Psoas muscle (tissue), 8 donors: ENCODE measurements around the gene UGT1A5. TPM values are rescaled to one million over a fixed set of nuclear protein-coding genes. Genes with fewer than 3 reads are reported as not detected.

Experiments used
- ATAC-seq, 4 donors: fragments of 200-7000 bp; cut with Tn5 transposase; one replicate each; pipeline ENCODE4 v1.9.1; 2020; ENCODE audit warnings: moderate library complexity in 3 of 4, mild to moderate bottlenecking in 2 of 4
- DNase-seq, 2 donors: peaks; one replicate each; pipeline ENCODE4 v3.0.0-alpha.2; 2020
- H3K27ac ChIP-seq: fragments of 200-600 bp; one replicate; pipeline ENCODE4 v1.8.0; 2022
- H3K27me3 ChIP-seq, 3 donors: fragments of 200-600 bp in 1 of 3; one replicate each; pipeline versions ENCODE4 v1.6.1 to v1.8.0; 2013 to 2022; ENCODE audit warnings: low read length in 2 of 3, mild to moderate bottlenecking in 2 of 3, moderate library complexity in 1 of 3; ENCODE audit not compliant: insufficient read depth in 3 of 3
- H3K36me3 ChIP-seq, 2 donors: fragments of 200-600 bp in 1 of 2; one replicate each; pipeline versions ENCODE4 v1.6.1 to v1.8.0; 2013 to 2022; ENCODE audit warnings: low read depth in 1 of 2, mild to moderate bottlenecking in 1 of 2, moderate library complexity in 1 of 2; ENCODE audit not compliant: insufficient read depth in 1 of 2
- H3K4me1 ChIP-seq: fragments of 200-600 bp; one replicate; pipeline ENCODE4 v1.8.0; 2022
- H3K4me3 ChIP-seq: fragments of 200-600 bp; one replicate; pipeline ENCODE4 v1.8.0; 2022; ENCODE audit warnings: mild to moderate bottlenecking
- H3K9me3 ChIP-seq: fragments of 200-600 bp; one replicate; pipeline ENCODE4 v1.8.0; 2022
- CTCF ChIP-seq: fragments of 200-600 bp; IDR thresholded peaks from one replicate; pipeline ENCODE4 v1.8.0; 2022; ENCODE audit warnings: antibody characterized with exemption
- WGBS, 3 donors: extraction: QIAGEN DNeasy Blood & Tissue Kit; methylation state at CpG; one replicate each; pipeline versions ENCODE4 v1.1.6 to v1.1.7; 2013; 5-methylcytosine and 5-hydroxymethylcytosine counted together
- intact Hi-C, 2 donors: fragments of 100-400 bp; cut with DNase I; formaldehyde crosslinking; loops; one replicate each; pipeline versions ENCODE4 v1.11.0 to v1.14.2; 2022
- polyA plus RNA-seq, 3 donors: library from polyadenylated mRNA; stranded (reverse); fragments of 200-250 nt; gene quantifications; one replicate each; pipeline ENCODE4 v1.2.3, GENCODE V29; 2013
- total RNA-seq, 4 donors: library from RNA; stranded (reverse); fragmentation: NEBNext Ultra II Directional in 2 of 4; extraction: Animal tissue kit (Norgen Biotek cat#: 25700) in 2 of 4; gene quantifications; one replicate each; pipeline versions ENCODE4 v1.2.1 to v1.2.4, GENCODE V29; 2021 to 2023
- donor health status: healthy with polysubstance abuse.
- donor health status: DM: no; HTN: no; CAD: no; lungs with moderate emphysema.
- donor health status: Bipolar disorder and iron deficiency.
- donor health status: healthy.
- donor health status: DM: yes; HTN: yes; CAD: no.
- donor health status: DM: no; HTN: no; CAD: no.
- donor health status: DM: no; HTN: no; CAD: no.
- donor health status: DM: yes; HTN: yes; CAD: no.

Gene UGT1A5
- total and polyA plus RNA-seq, 7 donors, result not detected

GRCh38 chr2:233816334-233816733 is 103.6 kb downstream of the UGT1A5 start:
- Histone ChIP-seq H3K4me1 (no peaks in the 10 kb centered on the region), H3K4me3 (no peak overlapping the region), H3K9me3 (no peaks in the 10 kb centered on the region), H3K36me3 (no peaks in the 10 kb centered on the region), H3K27ac (no peak overlapping the region), H3K27me3 (peaks cover 0 to 4% (median 0%) of the 10 kb centered on the region in 3 donors)
- ATAC-seq (no peak), DNase-seq (no peak)
- TF ChIP-seq CTCF, result no peak
- intact Hi-C loops, result no loop called here
- WGBS, 3 donors, result 32 to 50% (median 44%) methylated on average over 2 of the region's 2 CpGs

DNA sequence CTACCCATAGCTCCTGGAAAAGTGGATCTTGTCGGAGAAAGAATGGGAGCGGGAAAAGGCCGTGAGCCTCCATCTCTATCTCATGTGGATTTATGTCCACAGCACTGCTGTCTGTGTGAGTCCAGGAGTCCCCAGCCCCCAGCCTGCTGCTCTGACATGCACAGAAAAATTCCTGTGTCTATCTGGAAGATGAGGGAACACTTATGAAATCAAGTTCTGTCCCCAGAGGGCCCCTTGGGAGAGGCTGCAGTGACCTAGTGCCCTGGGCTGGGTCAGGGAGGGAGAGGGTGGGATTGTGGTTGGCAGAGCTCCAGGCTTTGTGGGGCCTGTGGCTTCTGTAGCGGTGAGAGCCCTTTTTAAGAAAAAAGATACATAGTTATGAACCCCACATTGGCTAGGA is 104.1 kb downstream of the UGT1A5 start:
- H3K4me1 ChIP-seq, result no peaks in the 10 kb centered on the region
- ATAC-seq (no peak), DNase-seq (no peak)
- no peaks in the 10 kb centered on the region for H3K36me3 ChIP-seq
- H3K27ac ChIP-seq, result no peak overlapping the region
- WGBS, 3 donors, result 77 to 84% (median 81%) methylated on average over 4 of the region's 4 CpGs
- intact Hi-C loops, result no loop called here
- no peak for TF ChIP-seq CTCF
- no peak overlapping the region for H3K4me3 ChIP-seq
- H3K9me3 ChIP-seq, result no peaks in the 10 kb centered on the region
- peaks cover 0 to 4% (median 0%) of the 10 kb centered on the region in 3 donors for H3K27me3 ChIP-seq

DNA sequence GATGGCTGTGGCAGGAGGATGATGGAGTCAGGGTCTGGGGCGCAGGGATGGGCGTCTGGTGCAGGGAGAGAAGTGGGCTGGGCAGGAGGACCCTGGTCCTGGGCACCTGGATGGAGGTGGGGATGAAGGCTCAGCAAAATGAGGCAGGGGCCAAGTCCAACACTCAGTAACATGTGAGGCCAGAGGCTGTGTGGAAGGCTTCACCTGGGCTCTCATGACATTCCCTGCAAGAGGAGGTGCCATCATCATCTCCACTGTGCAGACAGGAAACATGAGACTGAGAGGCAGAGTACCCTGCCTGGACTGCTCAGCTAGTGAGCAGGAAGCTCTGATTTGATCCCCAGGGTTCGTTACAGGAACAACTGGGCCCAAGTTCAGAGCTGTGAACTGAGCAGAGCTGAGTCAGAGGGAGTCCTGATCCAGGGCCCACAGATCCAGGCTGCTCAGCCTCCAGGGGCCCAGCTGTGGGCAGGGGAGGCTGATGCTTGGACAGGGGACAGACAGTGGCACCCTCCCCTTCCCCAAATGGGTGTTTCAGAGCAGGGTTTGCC is 104.7 kb downstream of the UGT1A5 start:
- no peak for DNase-seq
- no peaks in the 10 kb centered on the region for H3K36me3 ChIP-seq
- H3K27me3 ChIP-seq, result peaks cover 0 to 4% (median 0%) of the 10 kb centered on the region in 3 donors
- H3K4me3 ChIP-seq, result no peak overlapping the region
- H3K9me3 ChIP-seq, result no peaks in the 10 kb centered on the region
- intact Hi-C loops, result no loop called here
- TF ChIP-seq CTCF, result no peak
- H3K27ac ChIP-seq, result no peak overlapping the region
- ATAC-seq, result no peak
- WGBS, 3 donors, result 67 to 76% (median 75%) methylated on average over 3 of the region's 3 CpGs
- H3K4me1 ChIP-seq, result no peaks in the 10 kb centered on the region

DNA sequence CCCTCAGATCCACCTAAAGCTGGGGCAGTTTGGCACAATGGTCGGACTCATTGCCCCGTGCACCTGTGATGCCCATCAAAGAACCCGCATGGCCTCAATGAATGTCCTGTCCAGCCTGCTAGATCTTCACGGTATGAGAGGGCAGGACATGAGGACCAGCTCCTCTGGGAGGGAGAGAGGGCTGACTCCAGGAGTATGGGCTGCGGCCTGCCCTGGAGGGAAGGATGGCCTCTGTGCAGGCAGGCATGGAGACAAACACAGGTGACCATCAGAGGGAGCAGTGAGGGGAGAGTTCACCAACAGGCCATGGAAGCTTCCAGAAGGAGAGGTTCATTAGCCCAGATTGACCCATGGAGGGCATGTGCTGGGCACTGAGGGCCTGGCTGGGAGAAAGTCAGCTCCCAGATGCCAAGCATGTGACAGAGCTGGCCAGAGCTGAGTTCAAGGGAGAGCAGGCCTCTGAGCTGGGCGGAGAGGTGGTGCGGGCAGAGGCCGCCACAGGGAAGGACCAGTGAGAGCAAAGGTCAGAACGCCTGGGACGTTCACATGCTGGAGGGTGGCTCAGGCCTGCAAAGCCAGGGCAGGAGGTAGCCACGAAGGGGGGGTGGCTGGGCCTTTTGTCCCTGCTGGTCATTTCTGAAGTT is 105.4 kb downstream of the UGT1A5 start:
- Histone ChIP-seq H3K4me3 (no peak overlapping the region), H3K4me1 (no peaks in the 10 kb centered on the region), H3K9me3 (no peaks in the 10 kb centered on the region), H3K27me3 (peaks cover 0 to 4% (median 0%) of the 10 kb centered on the region in 3 donors), H3K27ac (no peak overlapping the region), H3K36me3 (no peaks in the 10 kb centered on the region)
- 83 to 88% (median 84%) methylated on average over 11 of the region's 11 CpGs for WGBS, 3 donors
- ATAC-seq, result no peak
- TF ChIP-seq CTCF, result no peak
- no peak for DNase-seq
- intact Hi-C loops, result no loop called here
